Measurements from ENCODE around the gene C21orf58.
"Not testable (repeated sequence)": the region's sequence is repeated elsewhere in the genome, so short reads cannot be mapped to it uniquely, and the experiment has no call there.

C21orf58 gene

GRCh38 chr21:46323710-46324389 is at the start of gene C21orf58, which contains the start of gene PCNT:
C21orf58 (minus strand) TSS chr21:46323870; CDS start chr21:46322738, 1,132 bp downstream.
PCNT (plus strand) TSS chr21:46324156; CDS start chr21:46324229, 73 bp downstream.
- peak; percentile 97 for DNase-seq

DNA sequence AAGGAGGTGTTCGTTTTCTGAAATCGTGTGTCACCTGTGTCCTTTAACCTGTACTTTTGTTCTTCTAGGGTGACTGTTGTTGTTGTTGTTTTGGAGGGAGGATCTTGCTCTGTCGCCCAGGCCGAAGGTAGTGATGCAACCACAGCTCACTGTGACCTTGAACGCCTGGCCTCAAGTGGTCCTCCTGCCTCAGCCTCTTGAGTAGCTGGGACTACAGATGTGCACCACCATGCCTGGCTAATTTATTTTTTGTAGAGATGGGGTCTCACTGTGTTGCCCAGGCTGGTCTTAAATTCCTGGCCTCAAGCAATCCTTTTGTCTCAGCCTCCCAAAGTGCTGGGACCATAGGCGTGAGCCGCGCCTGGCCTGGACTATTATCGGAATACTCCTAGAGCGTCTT is 49.3 kb upstream of the C21orf58 start:
- not testable (repeated sequence) for DNase-seq

- no peak for DNase-seq
Observed at GRCh38 chr21:46372014-46372485, 48.4 kb upstream of the C21orf58 start.

GRCh38 chr21:46371204-46372013 is 47.7 kb upstream of the C21orf58 start:
- DNase-seq: no peak

- DNase-seq: no peak
Observed at GRCh38 chr21:46369520-46370235, 46.0 kb upstream of the C21orf58 start.

DNA sequence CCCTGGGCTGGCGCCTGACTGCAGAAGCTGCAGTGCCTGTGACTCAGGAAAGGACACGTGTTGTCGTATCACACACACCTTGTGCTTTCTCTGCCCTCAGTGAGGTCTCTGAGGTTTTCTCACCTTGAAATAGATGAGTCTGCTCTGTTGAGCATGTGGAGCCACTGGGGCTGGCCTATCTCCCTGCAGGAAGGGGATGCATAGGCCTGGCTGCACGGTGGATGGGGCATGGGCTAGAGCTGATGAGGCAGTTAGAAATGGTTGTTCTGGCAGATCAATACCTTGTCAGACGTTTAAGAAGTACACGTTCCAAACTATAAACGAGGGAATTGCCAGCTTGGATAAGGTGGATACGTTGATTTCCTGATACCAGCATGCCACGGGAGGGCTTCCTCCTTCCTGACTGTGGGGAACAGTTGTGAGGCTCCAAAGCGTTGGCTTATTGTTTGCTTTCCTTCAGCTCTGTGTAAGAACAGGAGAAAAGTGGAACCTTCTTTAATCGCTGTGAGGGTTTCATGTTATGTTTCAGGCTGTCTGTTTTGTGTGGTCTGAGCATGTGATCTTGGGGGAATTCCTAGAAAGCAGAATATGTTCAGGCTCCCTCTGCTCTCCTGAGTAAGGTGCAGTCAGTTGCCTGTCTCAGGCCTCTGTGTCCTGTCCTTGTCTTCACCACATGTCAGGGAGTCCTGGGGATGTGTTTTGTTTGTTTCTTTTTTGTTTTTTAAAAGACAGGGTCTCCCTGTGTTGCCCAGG is 45.0 kb upstream of the C21orf58 start:
- no peak for DNase-seq

GRCh38 chr21:46366966-46367365 is 43.3 kb upstream of the C21orf58 start:
- no peak for DNase-seq

DNA sequence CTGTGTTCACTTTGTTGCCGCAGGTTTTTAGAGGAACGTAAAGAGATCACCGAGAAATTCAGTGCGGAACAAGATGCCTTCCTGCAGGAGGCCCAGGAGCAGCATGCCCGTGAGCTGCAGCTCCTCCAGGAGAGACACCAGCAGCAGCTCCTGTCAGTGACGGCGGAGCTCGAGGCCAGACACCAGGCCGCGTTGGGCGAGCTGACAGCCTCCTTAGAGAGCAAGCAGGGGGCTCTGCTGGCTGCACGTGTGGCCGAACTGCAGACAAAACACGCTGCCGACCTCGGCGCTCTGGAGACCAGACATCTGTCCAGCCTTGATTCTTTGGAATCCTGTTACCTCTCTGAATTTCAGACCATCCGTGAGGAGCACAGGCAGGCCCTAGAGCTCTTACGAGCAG is 42.9 kb upstream of the C21orf58 start:
- DNase-seq: no peak

DNA sequence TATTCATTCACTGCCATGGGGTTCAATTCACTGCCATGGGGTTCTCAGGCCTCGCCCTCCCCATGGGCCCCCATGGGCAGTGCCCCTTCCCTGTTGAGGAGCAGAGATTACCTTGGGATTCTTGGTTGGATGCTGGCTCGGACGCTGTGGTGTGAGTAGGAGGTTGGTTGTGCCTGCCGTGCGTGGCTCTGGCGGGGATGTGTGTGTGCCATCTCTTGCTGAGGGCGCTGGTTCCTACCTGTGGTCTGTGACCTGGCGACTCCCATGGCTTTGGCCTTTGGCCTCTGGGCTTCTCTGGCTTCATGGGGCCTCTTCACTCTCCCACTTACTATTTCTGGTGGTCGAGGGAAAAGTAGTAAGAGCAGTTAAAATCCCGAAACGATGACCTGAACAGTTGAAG is 42.4 kb upstream of the C21orf58 start:
- no peak for DNase-seq

GRCh38 chr21:46363698-46364097 is 40.0 kb upstream of the C21orf58 start:
- no peak for DNase-seq

DNA sequence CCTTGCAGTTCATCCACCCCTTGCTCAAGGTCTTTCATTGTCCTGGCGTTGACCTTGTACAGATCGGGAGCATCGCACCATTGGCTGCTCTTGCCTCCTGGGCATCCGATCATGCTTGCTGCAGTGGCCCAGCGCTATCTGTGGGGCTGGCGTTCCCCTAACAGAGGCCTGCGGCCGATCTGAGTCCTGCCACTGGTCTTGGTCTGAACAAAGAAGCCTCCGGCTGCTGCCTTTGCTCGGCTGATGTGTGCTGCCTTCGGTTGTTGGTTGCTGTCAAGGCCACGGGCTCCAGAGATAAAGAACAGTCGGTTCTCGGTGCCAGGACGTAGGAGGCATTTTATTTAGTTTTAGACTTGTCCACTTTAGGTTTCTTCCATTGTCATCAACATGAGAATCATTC is 39.3 kb upstream of the C21orf58 start:
- DNase-seq: no peak

- DNase-seq: no peak
Observed at GRCh38 chr21:46361935-46362334, 38.3 kb upstream of the C21orf58 start.

- no peak for DNase-seq
Observed at GRCh38 chr21:46361176-46361575, 37.5 kb upstream of the C21orf58 start.

DNA sequence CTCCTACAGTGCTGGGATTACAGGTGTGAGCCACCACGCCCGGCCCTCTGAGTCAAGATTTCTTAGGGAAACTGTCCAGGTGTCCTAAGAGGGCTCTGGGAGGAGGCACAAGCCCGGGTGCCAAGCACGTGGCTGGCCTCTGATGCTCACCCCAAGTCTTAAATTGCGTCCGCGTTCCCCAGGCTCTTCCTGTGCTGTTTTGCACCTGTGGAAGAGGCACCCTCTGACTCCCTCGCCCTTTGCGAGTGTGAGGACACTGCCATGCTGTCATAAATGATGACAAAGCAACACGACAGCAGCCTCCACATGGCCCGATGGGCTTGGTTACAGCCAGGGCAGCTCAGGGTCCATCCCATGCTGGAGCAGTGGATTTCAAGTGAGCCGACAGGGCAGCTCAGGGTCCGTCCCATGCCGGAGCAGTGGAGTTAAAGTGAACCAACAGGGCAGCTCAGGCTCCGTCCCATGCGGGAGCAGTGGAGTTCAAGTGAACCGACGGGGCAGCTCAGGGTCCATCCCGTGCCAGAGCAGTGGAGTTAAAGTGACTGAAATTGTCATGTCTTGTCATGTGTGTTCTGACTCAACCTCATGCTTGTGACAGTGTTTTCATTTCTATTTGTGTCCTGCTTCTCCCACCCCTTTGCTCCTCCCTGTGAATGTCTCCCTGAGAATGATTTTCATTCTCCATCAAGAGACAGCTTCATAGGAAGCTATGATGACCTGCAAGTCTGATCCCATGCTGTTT is 34.2 kb upstream of the C21orf58 start:
- DNase-seq: no peak

- DNase-seq: no peak
Observed at GRCh38 chr21:46357335-46357604, 33.6 kb upstream of the C21orf58 start.

DNA sequence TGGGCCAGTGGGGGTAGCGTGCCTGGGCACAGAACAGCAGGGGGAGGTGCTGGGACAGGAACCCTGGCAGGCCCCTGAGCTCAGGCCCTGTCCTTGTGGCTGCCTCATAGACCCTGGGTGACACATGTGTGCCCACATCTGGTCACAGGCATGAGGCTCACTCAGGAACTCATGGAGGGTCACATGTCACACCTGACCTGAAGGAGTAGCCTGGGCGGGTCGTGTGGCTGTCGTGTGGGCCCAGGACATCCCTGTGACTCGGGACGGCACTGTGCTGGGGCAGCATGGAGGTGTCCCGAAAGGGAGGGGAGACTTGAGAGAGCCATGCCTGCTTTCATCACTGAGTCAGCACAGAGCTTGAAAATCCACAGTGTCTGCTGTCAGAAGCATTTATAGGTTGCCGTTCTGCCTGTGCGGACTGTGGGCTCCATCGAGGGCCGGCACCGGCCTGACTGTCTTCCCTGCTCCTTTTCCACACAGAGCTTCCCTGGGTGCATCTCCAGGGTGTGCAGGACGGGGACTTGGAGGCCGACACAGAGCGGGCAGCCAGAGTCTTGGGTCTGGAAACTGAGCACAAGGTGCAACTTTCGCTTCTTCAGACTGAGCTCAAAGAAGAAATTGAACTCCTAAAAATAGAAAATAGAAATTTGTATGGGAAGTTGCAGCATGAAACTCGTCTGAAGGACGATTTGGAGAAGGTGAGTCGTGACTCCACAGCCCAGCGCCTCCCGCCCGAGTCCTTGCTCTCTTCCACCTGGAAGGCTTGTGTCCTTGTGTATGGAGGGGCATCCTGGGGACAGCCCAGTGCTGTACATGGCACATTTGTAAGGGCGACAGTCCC is 33.0 kb upstream of the C21orf58 start:
- no peak for DNase-seq

DNA sequence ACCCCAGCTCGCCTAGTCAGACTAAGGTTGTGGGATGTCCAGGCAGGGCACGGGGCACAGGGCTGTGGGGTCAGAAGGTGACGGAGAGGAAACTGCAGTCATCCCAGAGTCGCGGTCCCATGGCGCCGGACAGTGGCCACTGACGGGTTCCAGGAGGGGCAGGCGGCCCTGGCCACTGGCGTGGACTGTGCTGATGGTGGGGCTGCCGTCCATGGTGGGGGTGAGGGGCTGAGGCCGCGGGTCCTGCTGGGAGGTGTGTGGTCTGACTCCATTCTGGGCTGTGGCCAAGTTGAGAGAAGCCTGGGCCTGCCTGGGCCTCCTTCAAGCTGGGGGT is 32.3 kb upstream of the C21orf58 start:
- no peak for DNase-seq

DNA sequence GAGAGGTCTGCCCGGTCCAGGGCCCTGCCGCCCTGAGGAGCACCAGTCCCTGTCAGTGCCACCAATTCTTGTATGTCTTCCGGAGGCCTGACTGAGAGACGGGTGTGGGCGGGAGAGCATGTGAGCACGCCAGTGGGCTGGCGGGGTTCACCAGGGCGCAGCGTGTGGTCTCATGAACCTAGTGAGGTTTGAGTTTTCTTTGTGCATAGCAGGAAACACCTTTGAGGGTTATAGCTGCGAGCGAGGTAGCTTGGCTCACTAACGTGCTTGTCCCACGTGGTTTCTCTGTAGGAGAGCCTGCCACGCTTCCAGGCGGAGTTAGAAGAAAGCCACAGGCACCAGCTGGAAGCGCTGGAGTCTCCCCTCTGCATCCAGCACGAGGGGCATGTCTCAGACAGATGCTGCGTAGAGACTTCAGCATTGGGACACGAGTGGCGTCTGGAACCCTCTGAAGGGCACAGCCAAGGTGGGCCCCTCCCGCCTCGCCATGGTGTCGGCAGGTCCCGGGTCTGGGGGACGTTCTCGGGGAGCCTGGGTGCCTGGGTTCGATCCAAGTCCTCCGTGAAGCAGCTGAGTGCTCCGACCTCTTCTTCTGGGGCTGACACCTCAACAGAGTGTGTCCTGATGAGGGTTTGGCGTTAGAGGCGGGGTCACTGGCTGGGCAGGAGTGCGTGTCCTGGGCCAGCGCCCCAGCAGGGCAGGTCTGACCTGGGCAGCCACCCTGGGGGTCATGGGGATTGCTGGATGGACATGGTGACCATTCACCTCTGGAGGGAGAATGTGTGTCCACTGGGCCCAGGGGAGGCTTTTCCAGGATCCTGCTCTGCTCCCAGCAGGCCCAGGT is 31.7 kb upstream of the C21orf58 start:
- no peak for DNase-seq

DNA sequence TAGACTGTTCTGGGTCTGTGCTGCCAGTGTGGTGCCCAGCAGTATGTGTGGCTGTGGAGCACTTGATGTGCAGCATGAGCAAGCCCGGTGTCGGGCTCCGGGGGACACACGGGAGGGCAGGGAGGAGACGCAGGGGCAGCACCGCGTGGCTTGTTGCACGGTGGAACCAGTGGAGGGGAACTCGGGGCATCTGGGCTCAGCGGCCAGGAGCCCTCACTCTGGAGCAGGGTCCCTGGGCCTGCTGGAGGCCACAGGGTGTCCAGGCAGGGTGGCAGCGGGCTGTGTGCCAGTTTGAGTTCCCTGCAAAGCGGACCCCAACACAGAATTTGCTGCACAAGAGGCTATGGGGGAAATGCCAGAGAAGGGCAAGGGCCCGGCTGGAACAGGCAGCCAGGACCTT is 30.8 kb upstream of the C21orf58 start:
- DNase-seq: no peak

DNA sequence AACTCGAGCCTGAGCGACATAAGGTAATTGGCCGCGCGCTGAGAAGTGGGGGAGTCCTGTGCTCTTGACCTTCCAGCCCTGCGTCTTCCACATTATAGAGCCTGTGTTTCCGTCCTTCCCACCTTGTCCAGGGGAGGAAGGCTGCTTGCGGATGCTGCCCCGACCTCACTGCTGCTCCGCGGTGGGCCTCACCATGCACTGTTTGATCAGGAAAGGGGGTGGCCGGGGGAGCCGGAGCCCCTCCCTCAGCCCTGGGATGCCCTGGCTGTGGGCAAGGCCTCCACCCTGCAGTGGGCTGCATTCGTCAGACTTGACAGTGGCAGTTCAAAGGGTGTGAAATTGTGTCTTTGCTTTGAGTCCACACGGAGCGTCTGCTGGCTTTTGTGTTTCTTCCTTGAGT is 30.4 kb upstream of the C21orf58 start:
- no peak for DNase-seq

GRCh38 chr21:46352913-46353312 is 29.2 kb upstream of the C21orf58 start:
- no peak for DNase-seq

Data from NCI-H1105 (cell line).